Epidermal melanocyte (primary cell): Measurements from ENCODE around the gene ARFGAP3.
A peak's percentile ranks its signal among the peaks of the same experiment; 100 is the strongest.
"Not testable (repeated sequence)": the region's sequence is repeated elsewhere in the genome, so short reads cannot be mapped to it uniquely, and the experiment has no call there.

Experiments
- DNase-seq: peaks from one replicate; pipeline ENCODE4 v3.0.0; 2011; ENCODE audit warnings: low spot score; ENCODE audit not compliant: insufficient read length

The ARFGAP3 gene

DNA sequence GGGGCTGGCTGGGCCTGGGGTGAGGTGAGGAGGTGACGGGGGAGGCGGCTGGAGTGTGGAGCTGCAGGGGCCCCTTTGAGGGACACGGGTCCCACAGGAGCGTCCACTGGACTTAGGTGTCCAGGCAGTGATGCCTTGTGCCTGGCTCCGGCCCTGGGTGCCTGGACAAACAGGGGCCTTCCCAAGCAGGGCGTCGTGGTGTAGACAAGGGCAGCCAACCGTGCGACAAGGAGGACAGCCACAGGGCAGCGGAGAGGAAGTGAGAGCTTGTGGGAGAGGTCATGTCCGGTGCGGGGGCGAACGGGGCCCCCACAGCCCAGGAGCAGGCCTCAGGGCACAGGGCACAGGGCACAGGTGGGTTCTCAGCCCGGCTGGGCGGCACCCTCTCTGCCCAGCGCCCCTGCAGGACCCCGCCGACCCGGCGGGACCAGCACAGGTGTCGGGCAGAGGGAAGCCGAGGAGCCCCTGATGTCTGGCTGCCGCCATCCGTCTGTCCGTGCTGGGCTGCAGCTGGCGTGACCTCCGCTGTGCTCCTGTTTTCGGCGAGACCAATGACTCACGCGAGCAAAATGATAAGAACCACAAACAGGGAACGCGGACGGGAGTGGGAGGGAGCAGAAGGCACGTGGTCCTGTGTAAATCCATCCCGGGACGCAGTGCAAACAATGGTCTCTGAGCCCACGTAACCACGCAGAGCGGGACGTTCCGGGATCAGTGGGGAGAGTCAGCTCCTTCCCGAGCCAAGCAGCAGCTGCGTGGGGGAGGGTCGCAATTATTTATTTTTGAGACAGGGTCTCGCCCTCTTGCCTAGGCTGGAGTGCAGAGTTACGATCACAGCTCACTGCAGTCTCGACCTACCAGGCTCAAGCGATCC lies 87.3 kb downstream of the ARFGAP3 start:
- no peak for DNase-seq

- no peak for DNase-seq
These were observed 87.9 kb downstream of the ARFGAP3 start for GRCh38 chr22:42769238-42769573.

DNA sequence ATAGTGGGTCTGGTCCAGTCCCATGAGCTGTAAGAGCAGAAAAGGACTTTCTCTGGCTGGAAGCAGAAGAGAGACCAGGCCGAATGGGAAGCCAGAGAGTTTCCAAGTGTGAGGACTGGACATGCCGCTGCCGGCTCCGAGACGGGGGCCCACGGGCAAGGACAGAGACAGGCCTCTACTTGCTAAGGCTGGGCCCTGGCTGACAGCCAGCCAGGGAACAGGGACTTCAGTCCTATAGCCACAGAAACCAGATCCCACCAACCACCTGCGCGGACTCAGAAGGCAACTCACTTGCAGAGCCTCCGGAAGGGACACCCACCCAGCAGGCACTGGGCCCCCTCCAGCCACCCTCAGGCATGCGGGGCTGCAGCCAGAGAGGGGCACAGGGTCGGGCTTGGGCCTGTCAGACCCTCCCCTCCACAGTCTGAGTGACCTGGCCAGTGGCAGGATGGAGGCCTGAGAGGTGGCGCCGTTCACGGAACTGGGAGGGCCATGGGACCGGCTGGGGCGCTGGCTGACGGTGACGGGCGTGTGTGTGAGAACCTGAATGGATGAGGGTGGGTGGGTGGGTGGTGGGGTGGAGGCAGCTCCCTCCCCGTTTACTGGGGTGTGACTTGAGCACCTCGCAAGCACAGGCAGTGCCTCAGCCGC lies 88.6 kb downstream of the ARFGAP3 start:
- no peak for DNase-seq

- DNase-seq, result peak; percentile 12
These were observed 90.2 kb downstream of the ARFGAP3 start for GRCh38 chr22:42766860-42767259.

- peak; percentile 9 for DNase-seq
These were observed 92.1 kb downstream of the ARFGAP3 start for GRCh38 chr22:42764895-42765363.

- no peak for DNase-seq
These were observed 93.0 kb downstream of the ARFGAP3 start for GRCh38 chr22:42763965-42764480.

- peak; percentile 10 for DNase-seq
These were observed 96.1 kb downstream of the ARFGAP3 start for GRCh38 chr22:42760806-42761565.

DNA sequence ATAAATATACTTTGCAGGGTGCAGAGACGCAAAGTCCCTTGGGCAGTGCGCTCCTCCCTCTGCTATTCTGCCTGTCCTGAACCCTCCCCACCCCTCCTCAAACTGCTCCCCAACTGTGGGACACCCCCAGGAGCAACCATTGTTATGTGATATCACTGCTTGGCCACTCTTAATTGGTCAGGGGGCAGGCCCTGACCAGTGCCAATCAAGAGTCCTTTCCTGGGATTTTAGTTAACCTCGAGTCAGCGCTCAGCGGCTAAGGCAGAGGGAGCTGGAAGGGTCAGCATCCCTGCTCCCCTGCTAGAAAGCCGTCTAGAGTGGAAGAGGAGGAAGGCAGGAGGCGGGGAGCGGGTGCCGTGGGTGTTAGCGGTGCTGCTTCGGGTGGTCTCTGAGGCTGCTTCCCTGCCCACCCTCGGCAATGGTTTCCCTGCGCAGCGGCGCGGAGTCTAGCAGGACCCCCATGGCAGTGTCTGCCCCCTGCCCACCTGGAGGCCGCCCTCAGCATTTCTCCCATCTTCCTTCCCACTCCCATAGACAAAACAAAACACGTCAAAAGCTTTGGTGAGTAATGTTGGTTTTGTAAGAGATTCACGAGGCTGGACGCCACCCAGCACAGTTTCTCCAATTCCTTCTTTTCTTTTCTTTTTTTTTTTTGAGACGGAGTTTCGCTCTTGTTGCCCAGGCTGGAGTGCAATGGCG lies 98.0 kb downstream of the ARFGAP3 start:
- peak; percentile 9 for DNase-seq

- DNase-seq, result peak; percentile 23
These were observed 101.5 kb downstream of the ARFGAP3 start for GRCh38 chr22:42755553-42755952.

DNA sequence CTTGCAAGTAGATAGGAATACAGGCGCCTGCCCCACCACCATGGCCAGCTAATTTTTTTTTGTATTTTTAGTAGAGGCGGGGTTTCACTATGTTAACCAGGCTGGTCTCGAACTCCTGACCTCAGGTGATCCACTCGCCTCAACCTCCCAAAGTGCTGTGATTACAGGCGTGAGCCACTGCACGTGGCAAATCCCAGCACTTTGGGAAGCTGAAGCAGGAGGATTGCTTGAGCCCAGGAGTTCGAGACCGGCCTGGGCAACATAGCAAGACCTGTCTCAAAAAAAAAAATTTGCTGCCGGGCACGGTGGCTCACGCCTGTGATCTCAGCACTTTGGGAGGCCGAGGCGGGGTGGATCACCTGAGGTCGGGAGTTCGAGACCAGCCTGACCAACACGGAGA lies 102.0 kb downstream of the ARFGAP3 start:
- not testable (repeated sequence) for DNase-seq

GRCh38 chr22:42754658-42755057 lies 102.4 kb downstream of the ARFGAP3 start:
- DNase-seq, result peak; percentile 7

DNA sequence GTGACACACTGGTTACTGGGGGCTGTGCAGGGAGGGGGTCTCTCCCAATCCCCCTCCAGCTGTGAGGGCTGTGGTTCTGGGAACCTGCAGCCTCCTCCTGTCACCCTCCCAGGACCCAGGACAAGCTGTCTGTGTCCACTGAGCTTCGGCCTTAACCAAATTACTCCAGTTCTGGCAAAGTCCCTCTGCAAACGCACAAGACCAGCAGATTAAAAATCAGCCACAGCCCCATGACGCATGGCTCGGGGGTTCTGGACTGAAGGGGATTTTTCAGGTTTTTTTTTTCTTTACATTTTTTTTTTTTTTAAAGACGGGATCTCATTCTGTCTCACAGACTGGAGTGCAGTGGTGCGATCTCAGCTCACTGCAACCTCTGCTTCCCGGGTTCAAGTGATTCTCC lies 104.2 kb downstream of the ARFGAP3 start:
- peak; percentile 16 for DNase-seq

- peak; percentile 12 for DNase-seq
These were observed 104.8 kb downstream of the ARFGAP3 start for GRCh38 chr22:42752230-42752746.

- DNase-seq, result not testable (repeated sequence)
These were observed 106.7 kb downstream of the ARFGAP3 start for GRCh38 chr22:42750421-42750820.

- peak; percentile 14 for DNase-seq
These were observed 109.2 kb downstream of the ARFGAP3 start for GRCh38 chr22:42747701-42748513.
